H9 (cell line): ENCODE measurements around the gene USP8. TPM values are rescaled to one million over a fixed set of nuclear protein-coding genes. Genes with fewer than 3 reads are reported as not detected.
"Not testable (repeated sequence)": the region's sequence is repeated elsewhere in the genome, so short reads cannot be mapped to it uniquely, and the experiment has no call there.

Source experiments
- DNase-seq: peaks from one replicate; pipeline ENCODE4 v3.0.0-alpha.2; 2017
- H2AFZ ChIP-seq: one replicate; pipeline ENCODE4 v1.6.1; 2013; ENCODE audit warnings: mild to moderate bottlenecking, low read length, control low read depth, moderate library complexity
- H2AK5ac ChIP-seq: 2 replicates; pipeline ENCODE4 v1.6.1; 2013; ENCODE audit warnings: low read length, control low read depth, mixed read lengths; ENCODE audit not compliant: insufficient read length
- H2BK120ac ChIP-seq: one replicate; pipeline ENCODE4 v1.6.1; 2013; ENCODE audit warnings: low read depth, mild to moderate bottlenecking, low read length, control low read depth, inconsistent platforms; ENCODE audit not compliant: poor library complexity, severe bottlenecking
- H2BK12ac ChIP-seq: 2 replicates; pipeline ENCODE4 v1.6.1; 2013; ENCODE audit warnings: low read length, control low read depth, mixed read lengths, low read depth; ENCODE audit not compliant: insufficient read length
- H2BK15ac ChIP-seq: 2 replicates; pipeline ENCODE4 v1.6.1; 2013; ENCODE audit warnings: low read depth, low read length, control low read depth
- H2BK20ac ChIP-seq: one replicate; pipeline ENCODE4 v1.6.1; 2013; ENCODE audit warnings: low read depth, mild to moderate bottlenecking, low read length, control low read depth, inconsistent platforms; ENCODE audit not compliant: poor library complexity, severe bottlenecking
- H2BK5ac ChIP-seq: 2 replicates; pipeline ENCODE4 v1.6.1; 2013; ENCODE audit warnings: low read length, control low read depth, mixed read lengths; ENCODE audit not compliant: insufficient read length
- H3K14ac ChIP-seq: 2 replicates; pipeline ENCODE4 v1.6.1; 2013; ENCODE audit warnings: low read length, control low read depth; ENCODE audit not compliant: insufficient read depth
- H3K18ac ChIP-seq: 2 replicates; pipeline ENCODE4 v1.6.1; 2013; ENCODE audit warnings: low read depth, mild to moderate bottlenecking, mixed read lengths, low read length, control low read depth; ENCODE audit not compliant: insufficient read length
- H3K23ac ChIP-seq: 2 replicates; pipeline ENCODE4 v1.6.1; 2013; ENCODE audit warnings: low read length, control low read depth, mixed read lengths, low read depth; ENCODE audit not compliant: insufficient read length
- H3K23me2 ChIP-seq: 2 replicates; pipeline ENCODE4 v1.6.1; 2013; ENCODE audit warnings: low read depth, mild to moderate bottlenecking, mixed read lengths, low read length, control low read depth; ENCODE audit not compliant: insufficient read length, poor library complexity, severe bottlenecking
- H3K27ac ChIP-seq: 2 replicates; pipeline ENCODE4 v1.5.1; 2013; ENCODE audit warnings: low read length, control low read depth, mixed read lengths, low read depth; ENCODE audit not compliant: insufficient read length
- H3K27me3 ChIP-seq: 2 replicates; pipeline ENCODE4 v1.6.1; 2013; ENCODE audit warnings: low read length, control low read depth, inconsistent platforms; ENCODE audit not compliant: insufficient read depth
- H3K4ac ChIP-seq: 2 replicates; pipeline ENCODE4 v1.6.1; 2013; ENCODE audit warnings: low read depth, mild to moderate bottlenecking, control low read depth, inconsistent platforms, low read length, moderate library complexity
- H3K4me1 ChIP-seq: 2 replicates; pipeline ENCODE4 v1.6.1; 2013; ENCODE audit warnings: low read length, control low read depth, inconsistent platforms; ENCODE audit not compliant: insufficient read depth
- H3K4me2 ChIP-seq: 2 replicates; pipeline ENCODE4 v1.6.1; 2013; ENCODE audit warnings: low read length, control low read depth, mixed read lengths; ENCODE audit not compliant: insufficient read length, insufficient read depth
- H3K56ac ChIP-seq: 2 replicates; pipeline ENCODE4 v1.6.1; 2013; ENCODE audit warnings: low read depth, mild to moderate bottlenecking, mixed read lengths, low read length, control low read depth; ENCODE audit not compliant: insufficient read length
- H3K79me1 ChIP-seq: 2 replicates; pipeline ENCODE4 v1.6.1; 2013; ENCODE audit warnings: low read depth, mild to moderate bottlenecking, moderate library complexity, low read length, control low read depth, inconsistent platforms; ENCODE audit not compliant: insufficient read depth, poor library complexity, severe bottlenecking
- H3K79me2 ChIP-seq: 2 replicates; pipeline ENCODE4 v1.6.1; 2013; ENCODE audit warnings: low read length, control low read depth, inconsistent platforms; ENCODE audit not compliant: insufficient read depth
- H3K9ac ChIP-seq: 2 replicates; pipeline ENCODE4 v1.6.1; 2013; ENCODE audit warnings: low read length, control low read depth, mixed read lengths; ENCODE audit not compliant: insufficient read length; ENCODE audit errors: extremely low read depth
- H3K9me3 ChIP-seq: one replicate; pipeline ENCODE4 v1.6.1; 2013; ENCODE audit warnings: low read depth, low read length, inconsistent platforms; ENCODE audit not compliant: control insufficient read depth
- H3T11ph ChIP-seq: one replicate; pipeline ENCODE4 v1.6.1; 2013; ENCODE audit warnings: mild to moderate bottlenecking, low read length, control low read depth, inconsistent platforms
- H4K20me1 ChIP-seq: one replicate; pipeline ENCODE4 v1.6.1; 2013; ENCODE audit not compliant: control insufficient read depth, insufficient read length, insufficient read depth
- H4K5ac ChIP-seq: 2 replicates; pipeline ENCODE4 v1.6.1; 2013; ENCODE audit warnings: low read depth, mild to moderate bottlenecking, mixed read lengths, low read length, control low read depth; ENCODE audit not compliant: insufficient read length
- H4K8ac ChIP-seq: replicated peaks from 2 replicates; pipeline ENCODE4 v1.6.1; 2013; ENCODE audit warnings: low read length, control low read depth, mixed read lengths, low read depth; ENCODE audit not compliant: insufficient read length
- H4K91ac ChIP-seq: 2 replicates; pipeline ENCODE4 v1.6.1; 2013; ENCODE audit warnings: low read depth, mild to moderate bottlenecking, moderate library complexity, mixed read lengths, low read length, control low read depth; ENCODE audit not compliant: insufficient read length
- H3K27ac Mint-ChIP-seq, 3 experiments: 2 replicates in 2 of 3; 3 replicates in 1 of 3; pipeline ENCODE4 v1.8.0; 2020 to 2021; ENCODE audit warnings: mixed read lengths in 3 of 3, mild to moderate bottlenecking in 1 of 3, moderate library complexity in 1 of 3
- H3K27me3 Mint-ChIP-seq: 2 replicates; pipeline ENCODE4 v1.8.0; 2021; ENCODE audit warnings: low read depth, mild to moderate bottlenecking, moderate library complexity, mixed read lengths
- H3K36me3 Mint-ChIP-seq, 3 experiments: 2 replicates in 2 of 3; 3 replicates in 1 of 3; pipeline ENCODE4 v1.8.0; 2020 to 2021; ENCODE audit warnings: low read depth in 3 of 3, mixed read lengths in 3 of 3; ENCODE audit not compliant: insufficient read depth in 1 of 3
- H3K4me1 Mint-ChIP-seq, 2 experiments: 2 replicates each; pipeline ENCODE4 v1.8.0; 2020; ENCODE audit warnings: mixed read lengths in 2 of 2
- H3K4me3 Mint-ChIP-seq, 2 experiments: 2 replicates in 1 of 2; 3 replicates in 1 of 2; pipeline ENCODE4 v1.8.0; 2020 to 2021; ENCODE audit warnings: mild to moderate bottlenecking in 2 of 2, mixed read lengths in 2 of 2, moderate library complexity in 1 of 2
- H3K9me3 Mint-ChIP-seq, 2 experiments: 2 replicates in 1 of 2; 3 replicates in 1 of 2; pipeline ENCODE4 v1.8.0; 2020; ENCODE audit warnings: mild to moderate bottlenecking in 2 of 2, mixed read lengths in 2 of 2, moderate library complexity in 1 of 2
- WGBS: extraction: QIAGEN DNeasy Blood & Tissue Kit; methylation state at CpG from one replicate; pipeline ENCODE4 v1.1.7; 2013; ENCODE audit warnings: missing lambda C conversion rate, low lambda C conversion rate, mixed read lengths; ENCODE audit not compliant: insufficient read length; ENCODE audit errors: extremely low coverage; 5-methylcytosine and 5-hydroxymethylcytosine counted together
- total RNA-seq: library from RNA; stranded (reverse); gene quantifications from 2 replicates; pipeline ENCODE4 v1.2.1, GENCODE V29; 2021
- TF ChIP-seq, protein P1 (sequence below): fragments of 200-600 bp; sonication (generic); conservative IDR thresholded peaks from 3 replicates; pipeline ENCODE4 v1.8.0; 2021; ENCODE audit warnings: antibody characterized with exemption, mild to moderate bottlenecking

The USP8 gene
- total RNA-seq, 1 experiment from 2014 or later: 67.1 TPM

GRCh38 chr15:50503144-50503543 lies 78.9 kb downstream of the USP8 start:
- Histone ChIP-seq H3K14ac (no peak overlapping the region), H3K56ac (no peak overlapping the region), H3K9me3 (no peaks in the 10 kb centered on the region), H2BK5ac (no peak overlapping the region), H3K4me2 (no peak overlapping the region), H2BK12ac (no peak overlapping the region), H2BK15ac (no peak overlapping the region), H3K79me1 (no peaks in the 10 kb centered on the region), H3K23me2 (no peaks in the 10 kb centered on the region), H3T11ph (no peak overlapping the region), H2BK120ac (no peak overlapping the region), H3K27ac (no peak overlapping the region), H3K9ac (no peak overlapping the region), H3K27me3 (no peaks in the 10 kb centered on the region), H4K5ac (no peak overlapping the region), H2AFZ (no peak overlapping the region), H2BK20ac (no peak overlapping the region), H3K4ac (no peak overlapping the region), H4K20me1 (no peaks in the 10 kb centered on the region), H3K18ac (no peak overlapping the region), H3K79me2 (no peaks in the 10 kb centered on the region), H2AK5ac (no peak overlapping the region), H3K23ac (no peak overlapping the region), H4K91ac (no peak overlapping the region), H3K4me1 (no peaks in the 10 kb centered on the region; the same call in 1 of the 2 replicates), H4K8ac (no peak overlapping the region)
- Mint-ChIP-seq H3K36me3 (peaks cover 6 to 29% (median 17%) of the 10 kb centered on the region in 3 experiments; a peak in 5 of 7 replicates), H3K4me3 (no peak overlapping the region), H3K4me1 (peaks cover 7 to 13% of the 10 kb centered on the region in 2 experiments), H3K27ac (no peak overlapping the region), H3K9me3 (no peaks in the 10 kb centered on the region), H3K27me3 (no peaks in the 10 kb centered on the region)
- no CpG with 5 or more reads among the region's 7 CpGs for WGBS
- TF ChIP-seq, protein P1, sequence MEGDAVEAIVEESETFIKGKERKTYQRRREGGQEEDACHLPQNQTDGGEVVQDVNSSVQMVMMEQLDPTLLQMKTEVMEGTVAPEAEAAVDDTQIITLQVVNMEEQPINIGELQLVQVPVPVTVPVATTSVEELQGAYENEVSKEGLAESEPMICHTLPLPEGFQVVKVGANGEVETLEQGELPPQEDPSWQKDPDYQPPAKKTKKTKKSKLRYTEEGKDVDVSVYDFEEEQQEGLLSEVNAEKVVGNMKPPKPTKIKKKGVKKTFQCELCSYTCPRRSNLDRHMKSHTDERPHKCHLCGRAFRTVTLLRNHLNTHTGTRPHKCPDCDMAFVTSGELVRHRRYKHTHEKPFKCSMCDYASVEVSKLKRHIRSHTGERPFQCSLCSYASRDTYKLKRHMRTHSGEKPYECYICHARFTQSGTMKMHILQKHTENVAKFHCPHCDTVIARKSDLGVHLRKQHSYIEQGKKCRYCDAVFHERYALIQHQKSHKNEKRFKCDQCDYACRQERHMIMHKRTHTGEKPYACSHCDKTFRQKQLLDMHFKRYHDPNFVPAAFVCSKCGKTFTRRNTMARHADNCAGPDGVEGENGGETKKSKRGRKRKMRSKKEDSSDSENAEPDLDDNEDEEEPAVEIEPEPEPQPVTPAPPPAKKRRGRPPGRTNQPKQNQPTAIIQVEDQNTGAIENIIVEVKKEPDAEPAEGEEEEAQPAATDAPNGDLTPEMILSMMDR: no peak
- DNase-seq: no peak

DNA sequence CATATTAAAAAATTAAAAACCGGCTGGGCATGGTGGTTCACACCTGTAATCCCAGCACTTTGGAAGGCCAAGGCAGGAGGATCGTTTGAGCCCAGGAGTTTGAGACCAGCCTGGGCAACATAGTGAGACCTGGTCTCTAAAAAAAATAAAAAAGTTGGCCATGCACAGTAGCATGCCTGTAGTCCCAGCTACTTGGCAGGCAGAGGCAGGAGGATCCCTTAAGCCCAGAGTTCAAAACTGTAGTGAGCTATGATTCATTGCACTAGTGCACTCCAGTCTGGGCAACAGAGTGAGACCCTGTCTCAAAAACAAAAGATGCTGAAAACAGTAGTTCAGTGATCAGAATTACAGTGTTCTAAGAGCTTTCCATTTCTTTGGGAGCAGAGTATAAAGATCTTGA lies 81.5 kb downstream of the USP8 start:
- not testable (repeated sequence) for H3K4ac ChIP-seq, H2BK15ac ChIP-seq, H3K23ac ChIP-seq, H2BK5ac ChIP-seq, H2BK120ac ChIP-seq, DNase-seq, H3K9me3 Mint-ChIP-seq, H2AK5ac ChIP-seq, H3K4me2 ChIP-seq, H3K4me3 Mint-ChIP-seq, H4K20me1 ChIP-seq, H2BK20ac ChIP-seq, H3K9me3 ChIP-seq, H4K8ac ChIP-seq, H3K27ac Mint-ChIP-seq, H4K91ac ChIP-seq, H3K79me2 ChIP-seq, H2BK12ac ChIP-seq, H3T11ph ChIP-seq, H3K27ac ChIP-seq, H3K56ac ChIP-seq, H3K27me3 ChIP-seq, H3K79me1 ChIP-seq, H2AFZ ChIP-seq, H3K27me3 Mint-ChIP-seq, H4K5ac ChIP-seq, H3K23me2 ChIP-seq, H3K18ac ChIP-seq, H3K9ac ChIP-seq, H3K14ac ChIP-seq, H3K4me1 ChIP-seq
- WGBS: no CpG with 5 or more reads among the region's 2 CpGs
- Mint-ChIP-seq H3K36me3 (peaks cover 3 to 11% (median 4%) of the 10 kb centered on the region in 3 experiments; a peak in 4 of 7 replicates), H3K4me1 (peaks cover 7 to 13% of the 10 kb centered on the region in 2 experiments)
